NCI-H2227 (cell line): ENCODE measurements around the gene RFX7.

Experiments
- DNase-seq: peaks from one replicate; lab custom pipeline; 2025; ENCODE audit not compliant: unreplicated experiment; lab: John Stamatoyannopoulos, UW

Gene RFX7

DNA sequence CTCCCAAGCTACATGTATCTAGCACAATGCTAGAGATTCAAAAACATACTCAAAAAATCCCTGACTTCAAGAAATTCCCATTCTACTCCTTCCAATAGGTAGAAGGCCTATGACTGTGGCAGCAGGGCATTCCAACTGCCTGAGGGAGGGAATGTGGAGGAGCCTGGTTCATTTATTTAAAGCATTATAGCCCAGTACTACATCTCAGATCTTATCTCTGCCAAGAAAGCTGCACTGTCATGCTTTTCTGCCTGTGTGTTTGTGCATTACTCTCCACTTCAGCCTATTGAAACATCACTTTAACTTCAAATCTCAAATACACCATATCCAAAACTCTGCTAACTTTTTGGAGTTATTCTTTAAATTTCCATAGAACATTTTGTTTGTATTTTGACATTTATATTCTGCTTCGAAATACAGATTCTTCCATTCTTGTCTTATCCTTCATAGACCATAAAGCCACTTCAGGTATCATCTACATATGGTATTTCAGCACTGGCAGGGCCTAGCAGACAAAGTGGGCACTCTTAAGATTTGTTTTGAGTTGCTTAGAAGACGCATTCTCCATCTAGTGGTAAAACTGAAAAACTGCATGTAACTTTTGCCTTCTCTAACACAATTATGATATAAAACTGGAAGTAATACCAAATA lies 191.2 kb downstream of the RFX7 start:
- DNase-seq, result peak; percentile 34

DNA sequence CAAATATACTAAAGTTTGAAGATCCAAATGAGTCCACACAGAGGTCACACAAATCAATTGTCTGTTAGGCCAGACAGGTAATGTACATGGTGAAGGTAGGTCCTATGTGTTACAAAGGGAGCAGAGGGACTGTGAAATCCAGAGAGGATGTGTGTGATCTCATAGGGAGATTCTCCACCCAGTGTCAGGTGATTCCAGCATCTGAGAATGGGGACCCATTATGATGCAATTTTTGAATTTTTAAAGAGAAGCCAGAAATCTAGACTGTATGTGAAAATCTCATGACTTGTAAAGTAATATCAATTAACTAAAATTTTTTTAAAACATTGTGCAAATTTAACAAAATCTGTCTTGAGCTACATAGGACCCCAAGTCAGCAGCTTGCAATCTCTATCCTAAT lies 192.0 kb downstream of the RFX7 start:
- no peak for DNase-seq

DNA sequence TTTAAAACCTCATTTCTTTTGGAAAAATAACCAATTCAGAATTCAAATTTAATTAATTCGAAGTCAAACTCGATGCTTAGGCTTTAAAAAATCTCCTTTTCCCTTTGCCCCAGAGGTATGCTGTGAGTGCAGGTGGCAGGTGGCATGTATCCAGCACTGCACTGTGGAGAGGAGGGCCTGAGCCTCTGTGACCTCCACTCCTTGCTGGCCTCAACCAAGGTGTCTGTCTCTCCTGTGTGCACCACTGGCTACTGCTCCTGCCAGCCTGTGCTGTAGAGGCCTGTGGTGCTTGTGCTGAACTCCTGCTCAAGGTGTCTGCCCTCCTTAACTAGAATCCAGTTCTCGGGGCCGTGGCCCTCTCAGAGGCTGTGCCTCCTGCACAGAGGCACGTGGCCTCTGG lies 194.1 kb downstream of the RFX7 start:
- no peak for DNase-seq

DNA sequence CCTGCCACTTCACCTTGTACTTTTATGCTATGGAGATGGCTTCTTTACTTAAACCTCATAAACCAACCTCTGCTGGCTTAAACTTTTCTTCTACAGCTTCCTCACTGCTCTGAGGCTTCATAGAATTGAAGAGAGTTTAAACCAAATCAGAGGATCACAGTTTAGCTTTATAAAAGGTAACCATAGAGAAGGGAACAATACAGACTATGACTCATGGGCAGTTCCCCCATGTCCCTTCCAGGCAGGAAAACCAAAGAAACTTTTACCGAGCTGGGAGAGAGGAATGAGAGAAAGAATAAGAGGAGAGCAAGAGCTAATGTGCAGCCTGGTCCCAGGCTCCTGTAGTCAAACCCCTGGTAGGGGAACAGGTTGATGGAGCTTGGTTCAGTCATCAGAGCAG lies 196.3 kb downstream of the RFX7 start:
- no peak for DNase-seq

DNA sequence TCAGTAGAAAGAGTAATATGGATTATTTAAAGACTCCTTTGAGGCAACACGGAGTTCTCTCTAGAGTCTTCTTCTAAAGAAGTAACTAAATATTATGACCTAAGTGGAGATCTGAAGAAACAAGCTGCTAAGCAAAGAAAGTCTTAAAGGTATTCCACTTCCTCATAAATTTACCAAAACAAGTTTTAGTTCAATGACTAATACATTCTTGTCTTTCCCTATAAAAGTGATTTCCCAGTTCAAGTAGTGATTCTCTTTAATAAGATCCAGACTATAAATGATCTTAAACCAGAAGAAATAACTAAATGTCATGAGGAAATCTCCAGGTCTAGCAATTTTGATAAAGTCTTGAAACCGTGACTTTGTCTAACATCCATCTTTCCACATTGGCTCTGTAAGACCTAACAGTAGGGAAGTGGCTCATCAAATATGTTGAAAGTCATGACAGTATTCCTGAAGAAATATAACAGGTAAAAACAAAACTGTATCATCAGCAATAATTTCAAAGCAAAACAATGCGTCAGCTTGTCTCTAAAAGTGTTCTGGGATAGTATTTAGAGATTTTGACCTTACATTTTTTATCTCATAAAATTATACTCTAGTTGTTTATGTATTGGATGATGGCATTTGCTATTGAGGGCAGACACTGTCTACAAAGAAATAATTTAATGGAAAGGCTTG lies 198.5 kb downstream of the RFX7 start:
- no peak for DNase-seq

DNA sequence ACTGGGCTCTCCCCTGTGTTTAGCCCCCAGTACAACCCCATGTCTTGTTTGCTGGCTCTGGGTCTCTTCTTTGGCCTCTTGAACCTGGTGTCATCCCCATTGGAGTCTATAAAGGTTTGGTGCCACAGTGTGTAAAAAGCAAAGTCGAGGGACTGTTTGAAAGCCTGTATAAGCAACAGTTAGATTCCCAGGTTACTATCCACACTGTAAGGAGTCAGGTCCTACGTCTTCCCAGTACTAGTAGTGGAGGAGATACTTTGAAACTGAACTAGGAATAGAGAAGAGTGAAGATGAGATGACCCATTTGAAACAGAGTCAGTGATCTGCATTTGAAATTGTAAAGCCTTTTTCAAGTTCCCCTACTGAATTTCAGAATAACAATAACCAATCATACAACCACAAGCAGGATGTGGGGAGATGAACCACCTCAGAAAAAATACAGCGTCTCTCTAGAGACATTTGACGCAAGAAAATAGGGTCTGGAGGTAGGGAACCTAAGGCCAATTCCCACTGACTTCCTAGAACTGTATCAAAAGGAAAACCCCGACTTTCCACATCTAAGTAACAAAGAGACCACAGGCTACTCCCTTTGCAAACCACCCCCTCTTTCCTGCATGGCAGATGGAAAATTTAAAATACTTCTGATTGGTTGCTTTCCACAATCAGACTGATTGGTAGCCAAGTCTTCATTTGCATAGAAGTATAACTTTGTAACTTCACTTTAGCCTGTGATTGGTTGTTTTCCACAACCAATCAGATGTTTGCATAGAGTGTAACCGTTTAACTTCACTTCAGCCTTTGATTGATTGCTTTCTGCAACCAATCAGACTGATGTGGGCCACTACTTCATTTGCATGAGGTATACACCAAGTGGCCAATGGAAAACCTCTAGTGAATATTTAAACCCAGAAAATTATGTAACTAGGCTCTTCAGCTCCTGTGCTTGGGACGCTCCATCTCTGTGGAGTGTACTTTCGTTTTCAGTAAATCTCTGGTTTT lies 200.4 kb downstream of the RFX7 start:
- DNase-seq, result no peak

DNA sequence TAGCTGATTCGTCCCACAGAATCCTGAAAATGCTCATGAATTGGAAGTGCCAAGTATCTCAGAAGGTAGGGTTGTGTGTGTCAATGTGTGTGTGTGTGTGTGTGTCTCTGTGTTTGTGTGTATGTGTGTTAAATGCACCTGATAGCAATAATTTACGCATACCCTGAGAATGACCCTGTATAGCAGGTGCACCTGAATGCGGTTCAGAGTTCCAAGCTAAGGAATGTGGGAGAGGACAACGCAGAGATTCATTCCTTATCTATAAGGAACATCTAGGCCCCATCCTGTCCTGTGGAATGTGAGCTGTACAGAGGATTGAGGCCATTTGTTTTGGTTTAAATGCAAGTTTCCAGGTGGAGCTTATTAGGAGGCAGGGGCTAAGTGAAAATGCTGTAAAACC lies 201.2 kb downstream of the RFX7 start:
- no peak for DNase-seq

DNA sequence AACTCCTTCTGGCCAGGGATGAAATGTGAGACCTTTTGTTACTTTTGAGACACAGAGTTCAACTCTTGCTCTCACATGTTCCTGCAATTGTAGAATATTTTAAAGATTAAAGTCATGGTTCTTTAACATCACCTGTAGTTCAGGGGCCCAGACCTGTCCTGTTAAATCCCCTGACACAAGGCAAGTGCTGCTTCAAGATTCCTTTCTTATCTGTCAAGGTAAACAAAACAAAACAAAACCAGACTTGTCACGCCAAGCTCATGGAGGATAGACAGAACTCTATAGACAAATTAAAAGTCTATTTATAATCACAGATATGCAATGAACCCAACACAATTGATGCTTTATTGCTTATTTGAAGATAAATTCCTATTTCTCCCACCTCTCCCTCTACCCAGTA lies 201.6 kb downstream of the RFX7 start:
- no peak for DNase-seq

DNA sequence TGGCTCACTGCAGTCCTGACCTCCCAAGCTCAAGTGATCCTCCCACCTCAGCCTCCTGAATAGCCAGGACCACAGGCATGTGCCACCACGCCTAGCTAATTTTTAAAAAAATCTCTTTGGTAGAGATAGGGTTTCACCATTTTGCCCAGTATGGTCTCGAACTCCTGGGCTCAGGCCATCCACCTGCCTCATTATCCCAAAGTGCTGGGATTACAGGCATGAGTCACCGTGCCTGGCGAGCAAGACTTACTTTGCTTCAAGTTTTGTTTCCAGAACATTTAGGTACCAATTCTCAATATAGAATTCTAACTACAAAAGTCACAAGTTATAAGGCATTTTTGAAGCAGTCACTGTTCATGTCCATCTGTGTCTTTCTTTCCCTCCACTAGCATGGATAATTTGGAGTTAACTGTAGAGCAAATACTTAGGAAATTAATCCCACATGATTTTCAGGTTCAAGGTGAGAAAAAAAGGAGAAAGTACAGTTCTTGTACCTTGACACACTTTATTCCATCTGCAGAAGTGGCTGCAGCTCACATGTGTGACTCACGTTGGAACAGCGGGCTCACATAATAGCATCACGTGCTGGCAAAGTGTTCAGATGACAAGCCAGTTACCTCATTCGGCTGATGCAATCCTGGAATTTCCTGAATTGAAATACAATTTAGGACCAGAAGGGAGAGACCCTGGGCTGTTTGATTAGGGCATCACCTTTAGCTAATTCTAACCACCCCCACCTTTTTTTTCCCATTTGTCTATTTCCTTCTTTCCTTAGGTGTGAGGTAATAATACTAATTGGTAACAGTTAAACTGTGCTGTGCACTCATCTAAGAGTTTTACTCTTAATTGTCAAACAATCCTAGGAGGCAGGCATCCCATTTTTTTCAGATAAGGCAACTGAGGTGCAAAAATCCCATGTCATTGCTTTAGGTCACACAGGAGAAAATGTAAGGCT lies 203.3 kb downstream of the RFX7 start:
- peak; percentile 16 for DNase-seq

DNA sequence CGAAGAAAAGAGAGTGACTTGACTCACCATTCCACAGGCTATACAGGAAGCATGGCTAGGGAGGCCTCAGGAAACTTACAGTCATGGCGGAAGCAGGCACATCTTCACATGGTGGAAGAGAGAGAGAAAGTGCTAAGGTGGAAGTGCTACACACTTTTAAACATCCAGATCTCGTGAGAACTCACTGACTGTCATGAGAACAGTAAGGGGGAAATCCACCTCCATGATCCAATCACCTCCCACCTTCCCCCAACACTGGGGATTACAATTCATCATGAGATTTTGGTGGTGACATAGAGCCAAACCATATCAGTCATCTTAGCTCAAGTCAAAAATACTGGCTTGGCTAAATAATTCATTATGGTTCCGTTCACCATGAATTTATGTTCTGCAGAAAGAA lies 205.0 kb downstream of the RFX7 start:
- no peak for DNase-seq

DNA sequence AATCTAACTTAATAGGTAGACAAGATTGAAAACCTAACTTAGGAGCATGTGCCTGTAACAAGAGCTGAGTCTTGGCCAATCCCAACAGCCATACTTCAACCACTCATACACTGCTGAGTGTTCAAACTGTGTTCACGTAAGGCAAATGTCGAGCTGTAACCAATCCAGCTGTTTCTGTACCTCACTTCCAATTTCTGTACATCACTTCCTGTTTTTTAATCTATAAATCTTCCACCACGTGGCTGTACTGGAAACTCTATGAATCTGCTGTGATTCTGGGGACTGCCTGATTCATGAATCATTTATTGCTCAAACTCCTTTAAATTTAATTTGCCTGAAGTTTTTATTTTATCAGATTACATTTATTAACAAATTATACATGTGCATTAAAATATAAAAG lies 205.7 kb downstream of the RFX7 start:
- DNase-seq, result no peak
